Measurements from ENCODE around the gene COL27A1.
"Not testable (repeated sequence)": the region's sequence is repeated elsewhere in the genome, so short reads cannot be mapped to it uniquely, and the experiment has no call there.

Gene COL27A1

DNA sequence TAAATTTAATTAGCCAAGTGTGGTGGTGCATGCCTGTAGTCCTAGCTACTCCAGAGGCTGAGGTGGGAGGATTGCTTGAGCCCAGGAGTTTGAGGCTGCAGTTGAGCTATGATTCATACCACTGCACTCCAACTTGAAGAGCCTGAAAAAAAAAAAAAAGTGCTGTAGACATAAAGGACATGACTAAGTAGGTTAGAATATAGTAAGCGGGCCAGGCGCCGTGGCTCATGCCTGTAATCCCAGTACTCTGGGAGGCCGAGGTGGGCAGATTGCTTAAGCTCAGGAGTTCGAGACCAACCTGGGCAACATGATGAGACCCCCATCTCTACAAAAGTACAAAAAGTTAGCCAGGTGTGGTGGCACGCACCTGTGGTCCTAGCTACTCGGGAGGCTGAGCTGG, 165.4 kb downstream of the COL27A1 start:
- H3K36me3 ChIP-seq (ENCODE audit: control insufficient read depth, low read depth, low read length); H3K27me3 ChIP-seq (ENCODE audit: control insufficient read depth, insufficient read depth, low read length); H3K4me1 ChIP-seq (ENCODE audit: control insufficient read depth, low read depth, low read length); H3K9me3 ChIP-seq (ENCODE audit: control insufficient read depth, low read depth, low read length); H3K4me3 ChIP-seq (ENCODE audit: low read length); H3K9ac ChIP-seq (ENCODE audit: low read length); H3K27ac ChIP-seq (ENCODE audit: low read length): not testable (repeated sequence)

DNA sequence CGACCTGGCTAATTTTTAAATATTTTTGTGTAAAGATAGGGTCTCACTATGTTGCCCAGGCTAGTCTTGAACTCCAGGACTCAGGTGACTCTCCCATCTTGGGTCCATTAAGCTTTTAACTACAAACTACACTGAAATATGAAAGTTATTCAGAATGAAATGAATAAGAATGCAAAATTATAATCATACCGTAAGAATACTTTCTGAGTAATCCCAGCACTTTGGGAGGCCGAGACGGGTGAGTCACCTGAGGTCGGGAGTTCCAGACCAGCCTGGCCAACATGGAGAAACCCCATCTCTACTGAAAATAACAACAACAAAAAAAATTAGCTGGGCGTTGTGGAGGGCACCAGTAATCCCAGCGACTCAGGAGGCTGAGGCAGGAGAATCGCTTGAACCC, 166.4 kb downstream of the COL27A1 start:
- Histone ChIP-seq H3K4me1 (ENCODE audit: control insufficient read depth, low read depth, low read length) (no peaks in the 10 kb centered on the region), H3K27ac (ENCODE audit: low read length) (no peak overlapping the region), H3K9ac (ENCODE audit: low read length) (no peak overlapping the region), H3K36me3 (ENCODE audit: control insufficient read depth, low read depth, low read length) (no peaks in the 10 kb centered on the region), H3K9me3 (ENCODE audit: control insufficient read depth, low read depth, low read length) (no peaks in the 10 kb centered on the region), H3K27me3 (ENCODE audit: control insufficient read depth, insufficient read depth, low read length) (no peaks in the 10 kb centered on the region), H3K4me3 (ENCODE audit: low read length) (no peak overlapping the region)

DNA sequence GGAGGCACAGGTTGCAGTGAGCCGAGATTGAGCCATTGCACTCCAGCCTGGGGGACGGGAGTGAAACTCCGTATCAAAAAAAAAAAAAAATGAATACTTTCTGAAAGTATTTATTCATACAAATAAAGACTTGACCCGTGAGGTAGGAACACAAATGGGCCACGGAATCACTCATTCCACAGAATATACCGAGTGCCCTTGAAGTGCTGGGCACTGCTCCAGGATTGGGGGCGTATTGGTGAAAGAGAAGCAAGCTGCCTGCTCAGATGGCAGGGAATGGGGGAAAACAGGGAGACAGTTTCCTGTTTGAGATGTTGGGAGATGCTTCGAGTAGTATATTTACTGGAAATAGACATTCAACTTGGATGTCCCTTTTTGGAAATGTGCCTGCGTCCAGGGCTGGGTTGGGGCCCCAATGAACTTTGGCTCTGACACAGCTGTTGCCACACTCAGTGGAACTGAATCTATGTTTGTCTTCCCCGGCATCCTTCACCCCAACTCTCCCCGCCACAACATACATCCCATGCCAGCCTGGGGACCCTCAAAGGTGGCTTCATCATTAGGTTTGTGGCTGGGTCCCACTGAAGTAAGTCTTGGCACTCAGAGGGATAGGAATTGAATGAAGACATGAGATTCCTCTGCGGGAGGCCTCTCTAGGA, 167.0 kb downstream of the COL27A1 start:
- not testable (repeated sequence) for H3K27ac ChIP-seq (ENCODE audit: low read length); H3K4me3 ChIP-seq (ENCODE audit: low read length); H3K36me3 ChIP-seq (ENCODE audit: control insufficient read depth, low read depth, low read length); H3K4me1 ChIP-seq (ENCODE audit: control insufficient read depth, low read depth, low read length); H3K9me3 ChIP-seq (ENCODE audit: control insufficient read depth, low read depth, low read length); H3K9ac ChIP-seq (ENCODE audit: low read length); H3K27me3 ChIP-seq (ENCODE audit: control insufficient read depth, insufficient read depth, low read length)

DNA sequence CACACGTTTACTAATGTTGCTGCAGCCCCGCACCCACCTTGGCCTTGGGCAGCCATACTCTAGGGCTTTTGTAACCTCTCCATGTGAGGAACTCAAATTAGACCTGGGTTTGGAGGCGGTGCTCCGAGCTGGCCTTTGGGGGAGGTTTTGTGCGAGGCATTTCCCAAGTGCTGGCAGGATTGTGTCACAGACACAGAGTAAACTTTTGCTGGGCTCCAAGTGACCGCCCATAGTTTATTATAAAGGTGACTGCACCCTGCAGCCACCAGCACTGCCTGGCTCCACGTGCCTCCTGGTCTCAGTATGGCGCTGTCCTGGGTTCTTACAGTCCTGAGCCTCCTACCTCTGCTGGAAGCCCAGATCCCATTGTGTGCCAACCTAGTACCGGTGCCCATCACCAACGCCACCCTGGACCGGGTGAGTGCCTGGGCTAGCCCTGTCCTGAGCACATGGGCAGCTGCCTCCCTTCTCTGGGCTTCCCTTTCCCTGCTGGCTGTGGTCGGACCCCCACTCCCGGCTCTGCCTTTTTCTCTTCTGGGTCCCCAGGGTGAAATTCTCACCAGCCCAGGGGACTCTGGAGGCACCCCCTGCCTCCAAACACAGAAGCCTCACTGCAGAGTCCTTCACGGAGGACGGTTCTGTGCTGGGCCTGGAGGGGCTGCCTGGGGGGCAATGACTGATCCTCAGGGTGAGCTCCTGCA, 167.6 kb downstream of the COL27A1 start, which contains the start of gene ORM1:
Gene ORM1, plus strand, starts transcription at position 268 of the 701 bp plus-strand sequence. Its CDS starts 36 bp downstream, at position 304.
- not testable (repeated sequence) for H3K4me1 ChIP-seq (ENCODE audit: control insufficient read depth, low read depth, low read length); H3K27me3 ChIP-seq (ENCODE audit: control insufficient read depth, insufficient read depth, low read length); H3K27ac ChIP-seq (ENCODE audit: low read length); H3K9ac ChIP-seq (ENCODE audit: low read length); H3K9me3 ChIP-seq (ENCODE audit: control insufficient read depth, low read depth, low read length); H3K4me3 ChIP-seq (ENCODE audit: low read length); H3K36me3 ChIP-seq (ENCODE audit: control insufficient read depth, low read depth, low read length)

DNA sequence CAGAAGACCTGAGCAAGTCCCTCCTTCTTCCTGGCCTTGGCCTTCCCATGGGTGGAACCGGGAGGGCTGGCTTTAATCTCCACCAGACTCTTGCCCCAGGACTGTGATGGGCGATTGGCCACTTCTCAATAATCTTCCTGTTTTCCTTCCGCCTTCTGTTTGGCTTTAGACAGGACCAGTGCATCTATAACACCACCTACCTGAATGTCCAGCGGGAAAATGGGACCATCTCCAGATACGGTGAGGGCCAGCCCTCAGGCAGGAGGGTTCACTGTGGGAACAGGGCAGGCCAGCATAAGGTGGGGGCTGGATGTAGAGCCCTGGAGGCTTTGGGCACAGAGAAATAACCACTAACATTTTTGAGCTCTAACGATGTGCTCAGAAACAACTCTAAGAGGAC, 168.5 kb downstream of the COL27A1 start:
- not testable (repeated sequence) for H3K36me3 ChIP-seq (ENCODE audit: control insufficient read depth, low read depth, low read length); H3K4me3 ChIP-seq (ENCODE audit: low read length); H3K9ac ChIP-seq (ENCODE audit: low read length); H3K27me3 ChIP-seq (ENCODE audit: control insufficient read depth, insufficient read depth, low read length); H3K4me1 ChIP-seq (ENCODE audit: control insufficient read depth, low read depth, low read length); H3K9me3 ChIP-seq (ENCODE audit: control insufficient read depth, low read depth, low read length); H3K27ac ChIP-seq (ENCODE audit: low read length)

DNA sequence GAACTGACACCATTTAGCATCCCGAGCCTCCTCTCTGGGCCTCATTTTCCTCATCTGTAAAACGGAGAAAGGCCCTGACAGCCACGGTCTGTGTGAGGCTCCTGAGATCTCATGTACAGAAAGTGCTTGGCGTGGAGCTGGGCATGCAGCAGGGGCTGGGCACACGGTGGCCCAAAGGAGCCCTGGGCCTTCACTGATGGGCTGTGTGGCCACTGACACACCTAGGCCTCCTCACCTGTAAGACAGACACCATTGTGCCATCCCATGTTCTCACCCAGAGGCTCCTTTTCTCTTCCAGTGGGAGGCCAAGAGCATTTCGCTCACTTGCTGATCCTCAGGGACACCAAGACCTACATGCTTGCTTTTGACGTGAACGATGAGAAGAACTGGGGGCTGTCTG, 169.2 kb downstream of the COL27A1 start:
- Histone ChIP-seq H3K4me1 (ENCODE audit: control insufficient read depth, low read depth, low read length) (no peaks in the 10 kb centered on the region), H3K27me3 (ENCODE audit: control insufficient read depth, insufficient read depth, low read length) (no peaks in the 10 kb centered on the region), H3K4me3 (ENCODE audit: low read length) (no peak overlapping the region), H3K9me3 (ENCODE audit: control insufficient read depth, low read depth, low read length) (no peaks in the 10 kb centered on the region), H3K9ac (ENCODE audit: low read length) (no peak overlapping the region), H3K27ac (ENCODE audit: low read length) (no peak overlapping the region), H3K36me3 (ENCODE audit: control insufficient read depth, low read depth, low read length) (no peaks in the 10 kb centered on the region)

DNA sequence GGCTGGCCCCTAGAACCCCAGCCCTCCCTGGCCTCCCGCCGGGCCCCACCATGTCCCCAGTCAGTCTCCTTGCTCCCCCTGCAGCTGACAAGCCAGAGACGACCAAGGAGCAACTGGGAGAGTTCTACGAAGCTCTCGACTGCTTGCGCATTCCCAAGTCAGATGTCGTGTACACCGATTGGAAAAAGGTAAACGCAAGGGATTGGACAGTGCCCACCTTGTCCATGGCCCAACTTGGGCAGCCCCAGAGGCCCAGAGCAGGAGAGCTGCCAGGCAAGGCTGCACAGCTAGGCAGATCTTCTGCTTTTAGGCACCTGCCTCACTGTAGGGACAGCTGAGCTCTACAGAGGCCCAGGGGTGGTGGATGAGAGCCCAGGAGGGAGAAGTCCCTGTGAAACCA, 169.6 kb downstream of the COL27A1 start:
- H3K27ac ChIP-seq (ENCODE audit: low read length); H3K9me3 ChIP-seq (ENCODE audit: control insufficient read depth, low read depth, low read length); H3K4me1 ChIP-seq (ENCODE audit: control insufficient read depth, low read depth, low read length); H3K4me3 ChIP-seq (ENCODE audit: low read length); H3K9ac ChIP-seq (ENCODE audit: low read length); H3K36me3 ChIP-seq (ENCODE audit: control insufficient read depth, low read depth, low read length); H3K27me3 ChIP-seq (ENCODE audit: control insufficient read depth, insufficient read depth, low read length): not testable (repeated sequence)

DNA sequence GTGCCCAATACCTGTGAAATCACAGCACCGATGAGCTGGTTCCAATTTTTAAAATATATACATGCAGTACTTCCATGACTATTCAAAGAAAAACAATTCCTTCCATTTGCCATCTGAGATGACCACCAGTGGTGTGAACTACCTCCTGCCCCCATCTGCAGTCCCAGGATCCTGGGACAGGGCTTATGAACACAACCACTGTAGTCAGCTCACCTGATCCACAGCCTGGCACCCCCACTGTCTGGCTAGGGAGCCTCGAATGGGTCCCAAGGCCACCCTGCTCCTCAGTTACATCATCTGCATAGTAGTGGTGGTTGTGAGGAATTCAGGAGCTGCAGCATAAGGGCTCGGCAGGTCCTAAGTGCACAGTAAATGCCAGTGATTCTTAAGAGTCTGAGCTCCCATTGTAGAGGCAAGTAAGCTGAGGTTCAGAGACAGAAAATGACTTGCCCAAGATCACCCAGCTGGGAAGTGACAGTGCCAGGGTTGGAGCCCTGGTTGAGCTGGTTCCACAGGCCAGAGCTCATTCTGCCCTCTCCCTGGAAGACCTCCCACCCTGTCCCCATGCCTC, 170.4 kb downstream of the COL27A1 start:
- H3K4me1 ChIP-seq (ENCODE audit: control insufficient read depth, low read depth, low read length); H3K9me3 ChIP-seq (ENCODE audit: control insufficient read depth, low read depth, low read length); H3K9ac ChIP-seq (ENCODE audit: low read length); H3K27me3 ChIP-seq (ENCODE audit: control insufficient read depth, insufficient read depth, low read length); H3K36me3 ChIP-seq (ENCODE audit: control insufficient read depth, low read depth, low read length); H3K27ac ChIP-seq (ENCODE audit: low read length); H3K4me3 ChIP-seq (ENCODE audit: low read length): not testable (repeated sequence)

DNA sequence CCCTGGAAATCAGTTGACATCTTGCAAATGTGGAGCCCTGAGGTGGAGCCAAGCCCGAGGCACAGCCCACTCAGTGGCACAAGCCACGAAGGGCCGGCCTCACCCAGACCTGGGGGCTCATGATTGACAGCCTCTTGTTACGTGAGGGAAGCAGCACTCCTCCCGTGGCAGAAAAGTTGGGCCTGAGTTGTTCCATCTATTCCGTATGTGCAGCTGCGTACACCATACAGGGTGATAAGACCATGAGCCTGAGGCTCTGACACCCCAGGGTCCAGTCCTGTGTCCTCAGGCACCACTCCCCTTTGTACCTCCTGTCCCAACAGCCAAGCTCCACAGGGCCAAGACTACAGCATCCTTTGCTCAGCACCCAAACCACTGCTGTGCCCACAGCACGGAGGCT, 172.4 kb downstream of the COL27A1 start:
- Histone ChIP-seq H3K27me3 (ENCODE audit: control insufficient read depth, insufficient read depth, low read length) (no peaks in the 10 kb centered on the region), H3K4me3 (ENCODE audit: low read length) (no peak overlapping the region)

DNA sequence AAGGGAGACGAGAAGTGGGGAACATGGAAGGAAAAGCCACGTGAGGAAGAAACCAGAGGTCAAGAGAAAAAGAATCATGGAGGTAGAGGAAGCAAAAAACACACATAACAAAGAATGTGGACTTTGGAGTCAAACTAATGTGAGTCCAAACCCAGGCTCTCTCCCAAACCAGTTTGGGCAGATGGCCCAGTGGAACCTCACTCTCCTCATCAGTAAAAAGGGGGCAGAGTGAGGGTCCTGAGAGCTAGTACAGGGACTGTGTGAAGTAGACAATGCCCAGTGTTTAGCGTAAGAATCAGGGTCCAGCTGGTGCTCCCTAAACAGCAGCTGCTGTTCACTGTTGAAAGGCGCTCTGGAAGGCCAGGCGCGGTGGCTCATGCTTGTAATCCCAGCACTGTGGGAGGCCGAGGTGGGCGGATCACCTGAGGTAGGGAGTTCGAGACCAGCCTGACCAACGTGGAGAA, 173.1 kb downstream of the COL27A1 start:
- H3K27me3 ChIP-seq (ENCODE audit: control insufficient read depth, insufficient read depth, low read length); H3K4me3 ChIP-seq (ENCODE audit: low read length); H3K36me3 ChIP-seq (ENCODE audit: control insufficient read depth, low read depth, low read length); H3K9me3 ChIP-seq (ENCODE audit: control insufficient read depth, low read depth, low read length); H3K27ac ChIP-seq (ENCODE audit: low read length); H3K9ac ChIP-seq (ENCODE audit: low read length); H3K4me1 ChIP-seq (ENCODE audit: control insufficient read depth, low read depth, low read length): not testable (repeated sequence)

More for the DNA sequence above, 172.4 kb downstream of the COL27A1 start:
- H3K36me3 ChIP-seq (ENCODE audit: control insufficient read depth, low read depth, low read length) = no peaks in the 10 kb centered on the region
- no peak overlapping the region for H3K27ac ChIP-seq (ENCODE audit: low read length)
- no peak overlapping the region for H3K9ac ChIP-seq (ENCODE audit: low read length)
- H3K4me1 ChIP-seq (ENCODE audit: control insufficient read depth, low read depth, low read length) = no peaks in the 10 kb centered on the region
- H3K9me3 ChIP-seq (ENCODE audit: control insufficient read depth, low read depth, low read length) = no peaks in the 10 kb centered on the region

DNA sequence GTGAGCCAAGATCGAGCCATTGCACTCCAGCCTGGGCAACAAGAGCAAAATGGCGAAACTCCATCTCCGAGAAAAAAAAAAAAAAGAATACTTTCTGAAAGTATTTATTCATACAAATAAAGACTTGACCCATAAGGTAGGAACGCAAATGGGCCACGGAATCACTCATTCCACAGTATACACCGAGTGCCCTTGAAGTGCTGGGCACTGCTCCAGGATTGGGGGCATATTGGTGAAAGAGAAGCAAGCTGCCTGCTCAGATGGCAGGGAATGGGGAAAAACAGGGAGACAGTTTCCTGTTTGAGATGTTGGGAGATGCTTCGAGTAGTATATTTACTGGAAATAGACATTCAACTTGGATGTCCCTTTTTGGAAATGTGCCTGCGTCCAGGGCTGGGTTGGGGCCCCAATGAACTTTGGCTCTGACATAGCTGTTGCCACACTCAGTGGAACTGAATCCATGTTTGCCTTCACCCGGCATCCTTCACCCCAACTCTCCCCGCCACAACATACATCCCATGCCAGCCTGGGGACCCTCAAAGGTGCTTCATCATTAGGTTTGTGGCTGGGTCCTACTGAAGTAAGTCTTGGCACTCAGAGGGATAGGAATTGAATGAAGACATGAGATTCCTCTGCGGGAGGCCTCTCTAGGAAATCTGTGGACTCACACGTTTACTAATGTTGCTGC, 173.7 kb downstream of the COL27A1 start:
- not testable (repeated sequence) for H3K4me3 ChIP-seq (ENCODE audit: low read length); H3K9ac ChIP-seq (ENCODE audit: low read length); H3K36me3 ChIP-seq (ENCODE audit: control insufficient read depth, low read depth, low read length); H3K9me3 ChIP-seq (ENCODE audit: control insufficient read depth, low read depth, low read length); H3K27me3 ChIP-seq (ENCODE audit: control insufficient read depth, insufficient read depth, low read length); H3K27ac ChIP-seq (ENCODE audit: low read length); H3K4me1 ChIP-seq (ENCODE audit: control insufficient read depth, low read depth, low read length)

Data from iPS-18a (cell line).